CD4-positive, CD25-positive, alpha-beta regulatory T cell (primary cell): ENCODE measurements around the gene CSPG4. TPM values are rescaled to one million over a fixed set of nuclear protein-coding genes. Genes with fewer than 3 reads are reported as not detected.
A peak's percentile ranks its signal among the peaks of the same experiment; 100 is the strongest.
"Not testable (repeated sequence)": the region's sequence is repeated elsewhere in the genome, so short reads cannot be mapped to it uniquely, and the experiment has no call there.

Experiments used
- ATAC-seq, 2 donors: fragments of 150-1000 bp; cut with Tn5 transposase; one replicate each; pipeline ENCODE4 v1.10.0; 2021; ENCODE audit warnings: low read depth in 2 of 2, moderate number of reproducible peaks in 2 of 2, moderate library complexity in 1 of 2
- DNase-seq, 3 donors: peaks; one replicate each; pipeline versions ENCODE4 v3.0.0 to v3.0.0-alpha.2; 2012 to 2022; ENCODE audit warnings: mixed read lengths in 1 of 3
- H3K27ac ChIP-seq: one replicate; pipeline ENCODE4 v1.7.0; 2013; ENCODE audit warnings: mild to moderate bottlenecking, low read length; ENCODE audit not compliant: insufficient read depth, poor library complexity, severe bottlenecking
- H3K27me3 ChIP-seq: one replicate; pipeline ENCODE4 v1.7.0; 2013; ENCODE audit warnings: low read length; ENCODE audit not compliant: control insufficient read depth, insufficient read depth
- H3K36me3 ChIP-seq: one replicate; pipeline ENCODE4 v1.7.0; 2013; ENCODE audit warnings: mild to moderate bottlenecking, low read length, moderate library complexity; ENCODE audit not compliant: control insufficient read depth, insufficient read depth
- H3K4me1 ChIP-seq: 2 replicates; pipeline ENCODE4 v1.7.0; 2013; ENCODE audit warnings: mild to moderate bottlenecking, low read length; ENCODE audit not compliant: insufficient read depth, control insufficient read depth, poor library complexity, severe bottlenecking
- H3K4me3 ChIP-seq: one replicate; pipeline ENCODE4 v1.7.0; 2013; ENCODE audit warnings: low read depth, mild to moderate bottlenecking, low read length, moderate library complexity
- H3K9me3 ChIP-seq, 2 experiments: 1 replicate in 1 of 2; 2 replicates in 1 of 2; pipeline ENCODE4 v1.7.0; 2013; ENCODE audit warnings: low read length in 2 of 2, mild to moderate bottlenecking in 1 of 2, moderate library complexity in 1 of 2; ENCODE audit not compliant: control insufficient read depth in 2 of 2
- H3K27ac Mint-ChIP-seq, 3 donors: one replicate each; pipeline ENCODE4 v1.8.0; 2020 to 2022; ENCODE audit warnings: mild to moderate bottlenecking in 3 of 3, mixed read lengths in 3 of 3, moderate library complexity in 2 of 3
- H3K27me3 Mint-ChIP-seq: one replicate; pipeline ENCODE4 v1.8.0; 2022; ENCODE audit warnings: mild to moderate bottlenecking, mixed read lengths
- H3K36me3 Mint-ChIP-seq: one replicate; pipeline ENCODE4 v1.8.0; 2020; ENCODE audit warnings: mixed read lengths
- H3K4me1 Mint-ChIP-seq, 4 donors: one replicate each; pipeline ENCODE4 v1.8.0; 2020 to 2022; ENCODE audit warnings: mixed read lengths in 4 of 4, mild to moderate bottlenecking in 1 of 4
- H3K4me3 Mint-ChIP-seq, 4 donors: one replicate each; pipeline ENCODE4 v1.8.0; 2020 to 2022; ENCODE audit warnings: mild to moderate bottlenecking in 4 of 4, mixed read lengths in 4 of 4, moderate library complexity in 3 of 4
- H3K9me3 Mint-ChIP-seq, 7 donors: one replicate each; pipeline ENCODE4 v1.8.0; 2020 to 2022; ENCODE audit warnings: mixed read lengths in 7 of 7, mild to moderate bottlenecking in 3 of 7, moderate library complexity in 2 of 7
- polyA plus RNA-seq, 4 donors: library from polyadenylated mRNA; unstranded; fragments of 300-500 nt; fragmentation: Illumina TruSeq; gene quantifications; one replicate each; pipeline ENCODE4 v1.2.3, GENCODE V29; 2021
- total RNA-seq: library from RNA; stranded (reverse); gene quantifications from one replicate; pipeline ENCODE4 v1.2.3, GENCODE V29; 2022

The CSPG4 gene
- total and polyA plus RNA-seq, 5 donors from 2014 or later = not detected

DNA sequence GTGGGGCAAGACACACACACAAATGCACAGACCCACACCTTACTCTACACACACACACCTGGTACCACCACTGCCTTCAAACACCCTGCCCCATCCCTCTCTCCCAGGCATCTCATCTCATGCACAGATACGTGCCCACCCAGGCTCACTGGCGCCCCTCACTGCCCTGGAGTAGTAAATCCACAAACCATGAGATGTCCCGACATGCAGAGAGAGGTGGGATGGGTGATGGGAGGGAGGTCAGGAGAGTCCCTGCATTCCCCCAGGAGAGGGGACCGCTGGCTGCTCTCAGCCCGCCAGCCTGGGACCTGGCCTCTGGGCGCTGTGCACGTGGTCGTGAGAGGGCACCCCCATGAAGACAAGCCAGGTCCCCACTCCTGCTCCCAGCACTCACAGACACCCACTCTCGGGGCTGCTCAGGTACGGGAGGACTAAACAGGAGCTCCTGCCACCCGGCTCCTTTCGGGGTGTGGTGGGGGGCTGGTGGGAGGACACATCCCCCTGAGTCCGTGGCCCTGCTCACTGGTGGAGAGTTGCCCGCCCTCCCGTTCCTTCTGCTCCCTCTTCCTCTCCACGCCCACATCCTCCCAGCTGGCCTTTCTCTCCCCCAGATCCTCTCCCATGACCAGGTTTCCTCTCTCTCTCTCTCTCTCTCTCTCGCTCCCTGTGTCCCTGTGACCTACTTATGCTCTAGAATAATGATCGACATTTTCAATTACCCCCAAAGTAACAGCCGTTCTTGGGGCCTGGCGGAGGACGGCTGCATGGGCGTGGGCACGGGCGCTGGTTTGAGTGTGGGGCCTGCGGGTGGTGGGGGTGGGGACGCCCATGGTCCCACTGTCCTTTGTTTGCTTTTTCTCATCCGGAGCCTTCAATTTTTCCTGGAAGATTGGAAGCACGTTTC lies 18.9 kb upstream of the CSPG4 start:
- no peak overlapping the region for H3K4me3 ChIP-seq
- H3K4me3 Mint-ChIP-seq = no peak overlapping the region
- H3K9me3 Mint-ChIP-seq = no peaks in the 10 kb centered on the region
- H3K4me1 ChIP-seq = peaks cover 4% of the 10 kb centered on the region
- ATAC-seq (no peak), DNase-seq (no peak)
- no peaks in the 10 kb centered on the region for H3K36me3 ChIP-seq
- H3K27ac ChIP-seq = no peak overlapping the region
- no peaks in the 10 kb centered on the region for H3K36me3 Mint-ChIP-seq
- peaks cover 0 to 17% (median 5%) of the 10 kb centered on the region in 4 donors for H3K4me1 Mint-ChIP-seq
- no peaks in the 10 kb centered on the region for H3K27me3 ChIP-seq
- peak overlapping the region in 1 of 3 donors; percentile 26 for H3K27ac Mint-ChIP-seq
- H3K27me3 Mint-ChIP-seq = no peaks in the 10 kb centered on the region
- no peaks in the 10 kb centered on the region for H3K9me3 ChIP-seq

DNA sequence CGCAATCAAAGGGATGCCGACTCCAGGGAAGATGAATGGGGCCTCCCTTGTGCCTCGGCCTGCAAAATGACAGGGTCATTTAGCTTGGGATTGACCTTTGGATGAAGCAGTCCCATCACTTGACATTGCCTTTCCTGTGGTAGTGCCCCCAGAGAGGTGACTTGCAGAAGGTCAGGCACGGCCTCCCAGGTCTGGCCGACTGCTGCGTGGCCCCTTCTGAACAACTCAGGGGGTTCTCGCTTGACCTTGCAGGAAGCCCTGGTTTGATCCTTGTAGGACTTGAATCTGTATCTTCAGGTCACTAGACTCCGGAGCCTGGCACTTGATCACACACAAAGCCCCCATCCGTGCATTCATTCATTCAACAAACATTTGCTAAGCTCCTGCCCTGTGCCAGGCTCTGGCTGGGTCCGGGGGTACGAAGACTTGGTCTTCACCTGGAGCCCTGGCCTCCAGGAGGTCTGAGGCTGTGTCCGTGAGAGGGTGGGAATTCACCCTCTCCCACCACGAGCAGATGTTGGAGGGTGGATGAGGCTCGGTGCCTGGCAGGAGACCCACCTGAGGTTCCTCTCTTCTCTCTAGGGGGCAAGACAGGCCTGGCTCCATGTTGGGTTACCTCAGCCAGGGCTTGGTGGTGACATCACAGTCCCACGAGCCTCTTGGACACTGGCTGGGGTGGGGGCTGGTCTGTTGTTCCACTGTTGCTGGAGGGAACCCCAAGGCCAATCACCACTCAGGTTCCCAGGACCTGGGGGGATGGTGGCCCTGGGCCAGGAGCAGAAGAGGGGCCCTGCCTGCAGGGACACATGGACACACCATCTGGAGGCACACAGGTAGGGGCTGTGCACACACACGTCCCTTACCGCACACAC lies 18.0 kb upstream of the CSPG4 start:
- not testable (repeated sequence) for H3K4me3 ChIP-seq, H3K36me3 ChIP-seq, H3K4me3 Mint-ChIP-seq, DNase-seq, H3K27me3 ChIP-seq, H3K27ac Mint-ChIP-seq, H3K27me3 Mint-ChIP-seq, H3K36me3 Mint-ChIP-seq, ATAC-seq, H3K27ac ChIP-seq, H3K9me3 ChIP-seq, H3K4me1 ChIP-seq, H3K9me3 Mint-ChIP-seq
- H3K4me1 Mint-ChIP-seq = peaks cover 0 to 17% (median 5%) of the 10 kb centered on the region in 4 donors

DNA sequence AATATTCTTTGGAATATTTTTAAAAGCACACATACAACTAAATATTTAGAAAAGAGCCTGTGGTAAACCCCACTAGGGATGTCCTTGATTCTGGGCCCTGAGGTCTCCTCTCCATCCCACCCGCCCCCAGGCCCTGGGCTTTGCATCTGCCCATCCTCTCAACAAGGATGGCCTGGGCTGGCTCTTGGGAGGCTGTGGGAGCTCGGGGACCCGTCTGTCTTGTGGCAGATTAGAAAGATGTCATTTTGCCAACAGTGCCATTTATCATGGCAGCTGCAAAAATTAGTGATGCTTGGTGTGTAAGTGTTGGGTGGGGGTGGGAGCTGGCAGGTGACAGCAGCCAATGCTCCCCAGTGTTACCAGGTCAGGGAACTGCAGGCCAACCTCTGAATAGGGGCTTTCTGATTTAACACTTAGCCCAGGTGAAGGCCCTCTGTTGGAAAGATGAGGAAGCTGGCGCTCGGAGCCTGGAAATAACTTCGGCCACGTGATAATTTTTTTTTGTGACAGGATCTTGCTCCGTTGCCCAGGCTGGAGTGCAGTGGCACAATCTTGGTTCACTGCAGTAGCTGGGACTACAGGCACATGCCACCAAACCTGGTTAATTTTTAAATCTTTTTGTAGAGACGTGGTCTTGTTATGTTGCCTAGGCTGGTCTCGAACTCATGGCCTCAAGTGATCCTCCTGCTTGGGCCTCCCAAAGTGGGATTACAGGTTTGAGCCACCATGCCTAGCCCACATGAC lies 16.9 kb upstream of the CSPG4 start:
- Mint-ChIP-seq H3K4me1 (peaks cover 0 to 17% (median 5%) of the 10 kb centered on the region in 4 donors), H3K9me3 (no peaks in the 10 kb centered on the region), H3K36me3 (no peaks in the 10 kb centered on the region), H3K4me3 (no peak overlapping the region), H3K27ac (no peak overlapping the region), H3K27me3 (no peaks in the 10 kb centered on the region)
- H3K27me3 ChIP-seq = no peaks in the 10 kb centered on the region
- H3K9me3 ChIP-seq = no peaks in the 10 kb centered on the region
- DNase-seq = no peak
- H3K4me1 ChIP-seq = peaks cover 4% of the 10 kb centered on the region
- H3K36me3 ChIP-seq = no peaks in the 10 kb centered on the region
- H3K4me3 ChIP-seq = no peak overlapping the region
- no peak overlapping the region for H3K27ac ChIP-seq
- ATAC-seq = no peak

DNA sequence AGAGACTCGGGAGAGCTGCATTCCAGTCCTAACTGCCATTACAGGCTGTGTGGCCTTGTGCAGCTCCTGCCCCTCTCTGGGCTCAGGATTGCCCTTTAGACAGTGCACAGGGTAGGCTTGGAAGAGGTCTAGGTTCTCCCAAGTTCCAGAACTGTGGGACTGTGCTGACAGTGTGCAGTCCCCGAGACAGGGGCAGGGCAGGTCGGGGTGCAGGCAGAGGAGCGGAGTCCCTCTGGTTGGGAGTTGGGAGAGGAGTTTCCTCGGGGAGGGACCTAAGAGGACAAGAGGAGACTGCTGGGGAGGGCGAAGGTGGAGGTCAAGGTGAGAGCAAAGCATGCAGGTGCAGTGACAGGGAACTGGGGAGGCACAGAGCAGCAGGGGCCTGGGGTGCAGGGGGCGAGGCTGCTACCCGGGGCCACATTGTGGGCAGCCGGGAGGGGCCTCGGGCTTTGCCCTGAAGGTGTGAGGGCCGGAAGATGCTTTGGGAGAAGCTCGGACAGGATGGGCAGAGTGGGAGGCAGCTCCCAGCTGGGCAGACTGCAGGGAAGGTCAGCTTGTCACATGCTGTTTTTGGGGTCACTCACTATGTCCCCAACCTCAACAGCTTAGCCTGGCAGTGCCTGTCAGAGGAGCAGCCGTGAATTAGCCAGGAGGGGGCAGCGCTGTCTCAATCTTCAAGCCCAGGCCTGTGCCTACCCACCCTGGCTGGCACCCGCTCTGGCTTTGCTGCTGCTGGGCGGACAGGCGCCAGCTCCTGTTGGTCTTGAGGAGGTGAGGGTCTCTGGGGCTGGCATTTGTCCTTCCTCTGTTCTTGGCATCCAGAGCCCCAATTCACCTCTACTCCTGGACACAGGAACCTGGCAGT lies 15.4 kb upstream of the CSPG4 start:
- H3K4me3 Mint-ChIP-seq = no peak overlapping the region
- H3K27me3 Mint-ChIP-seq = no peaks in the 10 kb centered on the region
- no peak overlapping the region for H3K27ac Mint-ChIP-seq
- H3K9me3 Mint-ChIP-seq = no peaks in the 10 kb centered on the region
- no peak overlapping the region for H3K4me3 ChIP-seq
- H3K4me1 ChIP-seq = peaks cover 4% of the 10 kb centered on the region
- DNase-seq (peak; percentile 57 to 71 (median 70)), ATAC-seq (peak; percentile 64 to 71)
- no peak overlapping the region for H3K27ac ChIP-seq
- no peaks in the 10 kb centered on the region for H3K36me3 ChIP-seq
- no peaks in the 10 kb centered on the region for H3K27me3 ChIP-seq
- H3K36me3 Mint-ChIP-seq = no peaks in the 10 kb centered on the region
- no peaks in the 10 kb centered on the region for H3K9me3 ChIP-seq
- H3K4me1 Mint-ChIP-seq = peaks cover 0 to 12% (median 5%) of the 10 kb centered on the region in 4 donors

DNA sequence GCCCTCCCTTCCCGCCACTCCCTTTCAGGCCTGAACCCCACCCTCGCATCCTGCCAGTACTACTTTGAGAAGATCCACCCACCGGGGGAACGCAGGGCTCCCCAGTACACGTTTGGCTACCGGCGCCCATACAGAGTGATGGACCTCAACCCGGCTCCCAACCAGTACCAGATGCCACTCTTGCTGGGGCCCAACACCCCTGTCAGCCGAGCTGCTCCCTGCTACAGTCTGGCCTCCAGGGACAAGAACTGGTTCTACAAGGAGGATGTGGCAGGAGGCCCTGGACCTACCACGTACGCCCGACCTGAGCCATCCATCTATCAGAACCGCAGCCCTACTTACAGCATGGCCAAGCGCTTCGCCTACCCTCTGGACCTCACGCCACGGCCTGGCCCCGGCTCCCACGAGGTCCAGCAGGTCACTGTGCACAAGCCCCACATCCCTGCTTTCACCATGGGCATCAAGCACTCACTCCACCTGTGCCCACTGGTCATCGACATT lies 14.4 kb upstream of the CSPG4 start:
- H3K27me3 ChIP-seq = no peaks in the 10 kb centered on the region

DNA sequence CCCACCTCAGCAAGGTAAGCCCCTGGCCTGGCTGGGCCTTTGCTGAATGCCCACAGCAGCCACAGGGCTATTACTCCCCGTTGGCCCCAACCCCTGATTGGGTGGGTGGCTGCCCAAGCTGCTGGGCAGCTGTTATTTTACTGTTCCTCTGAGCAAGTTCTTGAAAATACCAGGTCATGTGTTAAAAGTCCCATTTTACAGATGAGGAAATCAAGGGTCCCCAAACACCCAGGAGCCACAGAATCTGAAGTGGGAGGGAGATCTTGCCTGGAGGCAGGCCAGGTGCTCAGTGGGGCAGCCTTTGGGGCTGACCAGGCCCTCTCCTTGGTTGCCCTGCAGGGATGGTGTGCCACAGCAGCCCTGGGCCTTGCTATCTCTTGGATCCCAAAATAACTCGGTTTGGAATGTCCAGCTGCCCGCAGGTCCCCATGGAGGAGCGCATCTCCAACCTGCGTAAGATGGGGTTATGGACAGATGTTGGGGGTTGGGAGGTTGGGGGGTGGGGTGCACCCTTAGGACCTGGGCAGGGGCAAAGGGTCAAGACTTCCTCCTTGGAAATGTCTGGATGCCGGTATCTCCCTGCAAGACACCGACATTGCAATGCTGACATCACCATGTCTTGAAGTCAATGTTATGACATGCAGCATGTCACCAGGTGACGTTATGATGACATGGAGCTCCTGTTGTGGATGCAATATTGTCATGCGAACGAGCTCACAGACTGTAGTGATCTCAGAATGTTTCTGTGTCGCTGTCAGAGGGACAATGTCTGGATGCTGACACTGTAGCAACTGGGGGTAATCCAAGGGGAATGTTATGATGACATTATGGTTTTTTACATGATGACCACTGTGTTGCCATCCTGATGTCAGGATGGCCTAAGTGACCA lies 13.3 kb upstream of the CSPG4 start:
- no peak overlapping the region for H3K4me3 ChIP-seq
- DNase-seq (no peak), ATAC-seq (no peak)
- H3K27ac ChIP-seq = no peak overlapping the region
- H3K4me1 ChIP-seq = no peaks in the 10 kb centered on the region
- H3K9me3 Mint-ChIP-seq = no peaks in the 10 kb centered on the region
- no peak overlapping the region for H3K4me3 Mint-ChIP-seq
- H3K36me3 ChIP-seq = no peaks in the 10 kb centered on the region
- peaks cover 0 to 5% (median 0%) of the 10 kb centered on the region in 4 donors for H3K4me1 Mint-ChIP-seq
- H3K27me3 Mint-ChIP-seq = peaks cover 3% of the 10 kb centered on the region
- no peaks in the 10 kb centered on the region for H3K27me3 ChIP-seq
- no peak overlapping the region for H3K27ac Mint-ChIP-seq
- no peaks in the 10 kb centered on the region for H3K36me3 Mint-ChIP-seq
- no peaks in the 10 kb centered on the region for H3K9me3 ChIP-seq

More for the DNA sequence above, 14.4 kb upstream of the CSPG4 start:
- Mint-ChIP-seq H3K9me3 (no peaks in the 10 kb centered on the region), H3K36me3 (no peaks in the 10 kb centered on the region), H3K27me3 (no peaks in the 10 kb centered on the region), H3K27ac (peak overlapping the region in 1 of 3 donors; percentile 74), H3K4me3 (no peak overlapping the region), H3K4me1 (peaks cover 0 to 5% (median 2%) of the 10 kb centered on the region in 4 donors)
- H3K4me1 ChIP-seq = no peaks in the 10 kb centered on the region
- H3K27ac ChIP-seq = no peak overlapping the region
- no peak overlapping the region for H3K4me3 ChIP-seq
- DNase-seq (no peak), ATAC-seq (no peak)
- H3K36me3 ChIP-seq = no peaks in the 10 kb centered on the region
- no peaks in the 10 kb centered on the region for H3K9me3 ChIP-seq
